Kidney glomerular epithelial cell (primary cell): ENCODE measurements around the gene ELAVL4.
A peak's percentile ranks its signal among the peaks of the same experiment; 100 is the strongest.
"Not testable (repeated sequence)": the region's sequence is repeated elsewhere in the genome, so short reads cannot be mapped to it uniquely, and the experiment has no call there.

Experiments used
- DNase-seq: peaks from one replicate; lab custom pipeline; 2025; lab: John Stamatoyannopoulos, UW

The ELAVL4 gene

GRCh38 chr1:50126927-50127715, 18.4 kb downstream of the ELAVL4 start:
- peak; percentile 59 for DNase-seq

DNA sequence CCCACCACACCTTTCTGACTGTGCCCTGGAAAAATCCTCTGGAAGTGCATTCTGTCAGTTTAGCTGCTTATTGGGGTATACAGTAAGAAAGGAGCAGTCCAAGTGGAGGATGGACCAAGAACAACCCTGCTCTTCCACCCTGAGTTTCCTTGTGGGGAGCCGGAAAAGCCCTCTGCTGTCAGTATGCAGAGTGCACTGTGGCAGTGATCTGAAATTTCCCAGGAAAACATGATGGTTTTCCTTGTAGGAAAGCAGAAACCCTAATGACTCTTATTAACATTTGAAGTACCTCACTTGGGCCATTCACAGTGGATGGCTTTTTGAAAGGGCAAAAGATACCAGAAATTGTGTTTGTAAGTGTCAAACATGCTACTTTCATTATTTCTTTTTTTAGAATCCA, 20.5 kb downstream of the ELAVL4 start:
- no peak for DNase-seq

GRCh38 chr1:50132347-50132894, 23.7 kb downstream of the ELAVL4 start:
- DNase-seq: no peak

GRCh38 chr1:50135716-50136115, 27.0 kb downstream of the ELAVL4 start:
- DNase-seq: no peak

- no peak for DNase-seq
Observed at GRCh38 chr1:50139339-50140181, 30.8 kb downstream of the ELAVL4 start.

DNA sequence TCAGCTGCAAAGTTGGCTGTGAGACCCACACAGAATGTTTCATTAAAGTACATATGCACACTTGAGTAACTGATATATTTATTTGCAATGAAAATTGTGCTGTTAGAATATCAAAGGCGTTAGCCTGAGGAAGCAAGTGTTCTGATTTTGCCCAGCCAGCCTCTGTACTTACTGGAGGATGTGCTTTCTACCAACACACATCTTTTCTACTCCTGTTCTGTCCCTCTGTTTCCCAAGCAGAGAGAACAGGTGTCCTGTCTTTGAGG, 31.4 kb downstream of the ELAVL4 start:
- DNase-seq: no peak

DNA sequence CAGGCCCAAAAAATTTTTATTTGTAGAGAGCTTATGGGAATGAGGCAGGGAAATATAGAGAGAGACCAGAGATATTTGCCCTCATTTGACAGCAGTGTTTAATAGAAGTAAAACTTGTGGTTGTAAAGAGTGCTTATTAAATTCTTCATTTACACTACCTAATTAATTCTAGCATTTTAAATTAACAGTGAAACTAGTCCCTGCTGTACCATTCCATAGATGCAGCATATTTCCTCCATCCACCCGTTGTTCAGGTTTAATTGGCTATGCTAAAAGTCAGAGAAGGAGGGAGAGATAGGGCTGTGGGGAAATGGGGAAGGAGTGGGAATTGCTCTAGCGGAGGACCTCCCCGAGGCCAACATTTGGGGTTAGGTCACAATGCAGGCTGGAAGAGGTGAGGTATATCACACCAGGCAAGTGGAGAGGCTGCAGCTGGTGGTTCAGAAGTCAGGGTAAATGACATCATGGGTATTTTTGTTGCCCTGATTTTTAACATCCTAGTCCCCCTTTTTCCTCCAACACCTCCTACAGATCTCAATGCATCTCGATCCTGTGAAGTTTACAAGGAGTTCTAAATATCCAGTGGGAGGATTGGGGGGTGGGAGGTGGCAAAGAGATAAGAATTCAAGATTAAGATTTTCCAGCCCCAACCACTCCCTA, 38.6 kb downstream of the ELAVL4 start:
- no peak for DNase-seq

GRCh38 chr1:50148142-50148923, 39.6 kb downstream of the ELAVL4 start:
- DNase-seq: no peak

- DNase-seq: no peak
Observed at GRCh38 chr1:50152236-50152635, 43.5 kb downstream of the ELAVL4 start.

GRCh38 chr1:50155541-50155940, 46.8 kb downstream of the ELAVL4 start:
- no peak for DNase-seq

GRCh38 chr1:50156241-50157010, 47.7 kb downstream of the ELAVL4 start:
- DNase-seq: no peak

DNA sequence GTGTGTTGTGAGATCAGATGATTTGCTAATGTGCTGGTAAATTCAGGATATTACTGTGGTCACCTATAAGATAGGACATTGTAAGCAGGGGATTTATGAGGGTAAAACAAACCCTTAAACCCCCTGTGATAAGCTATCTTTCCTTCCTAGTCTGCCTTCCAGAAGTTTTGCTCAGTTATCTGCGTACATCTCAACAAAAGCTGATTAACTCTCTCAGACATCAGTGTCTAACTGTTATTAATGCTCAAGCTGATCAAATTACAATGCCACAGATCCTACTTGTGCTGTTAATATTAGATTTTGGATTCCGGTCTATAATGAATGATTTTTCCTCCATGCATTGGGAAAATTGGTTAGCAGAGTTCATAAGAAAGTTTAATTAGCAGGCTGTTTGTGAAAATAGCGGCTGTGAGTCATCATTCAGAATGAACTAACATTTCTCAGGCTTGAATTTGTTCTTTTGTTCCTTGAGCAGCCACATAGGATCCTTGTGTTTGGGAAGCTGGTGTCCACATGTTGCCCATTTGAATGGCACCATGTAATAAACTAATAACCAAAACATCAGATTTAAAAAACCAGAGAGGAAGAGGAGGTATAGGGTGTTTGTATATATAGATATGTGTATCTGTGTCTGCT, 48.7 kb downstream of the ELAVL4 start:
- DNase-seq: no peak

DNA sequence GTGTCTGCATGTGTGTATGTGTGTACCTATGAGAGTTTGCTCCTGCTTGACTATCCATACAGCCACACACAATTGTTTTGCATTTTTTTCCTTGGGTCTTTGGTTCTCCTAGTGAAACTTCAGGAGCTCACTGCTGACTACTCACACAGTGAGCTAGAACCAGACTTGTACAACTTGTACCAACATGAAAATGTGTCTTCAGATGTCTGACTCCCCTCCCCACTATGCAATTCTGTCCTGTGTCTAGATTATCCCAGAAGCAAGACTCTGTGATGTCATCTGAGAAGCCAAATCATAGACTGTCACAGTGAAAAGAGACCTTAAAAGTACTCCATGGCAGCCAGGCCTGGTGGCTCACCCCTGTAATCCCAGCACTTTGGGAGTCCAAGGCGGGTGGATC, 49.7 kb downstream of the ELAVL4 start:
- no peak for DNase-seq

- DNase-seq: no peak
Observed at GRCh38 chr1:50163680-50164079, 55.0 kb downstream of the ELAVL4 start.

DNA sequence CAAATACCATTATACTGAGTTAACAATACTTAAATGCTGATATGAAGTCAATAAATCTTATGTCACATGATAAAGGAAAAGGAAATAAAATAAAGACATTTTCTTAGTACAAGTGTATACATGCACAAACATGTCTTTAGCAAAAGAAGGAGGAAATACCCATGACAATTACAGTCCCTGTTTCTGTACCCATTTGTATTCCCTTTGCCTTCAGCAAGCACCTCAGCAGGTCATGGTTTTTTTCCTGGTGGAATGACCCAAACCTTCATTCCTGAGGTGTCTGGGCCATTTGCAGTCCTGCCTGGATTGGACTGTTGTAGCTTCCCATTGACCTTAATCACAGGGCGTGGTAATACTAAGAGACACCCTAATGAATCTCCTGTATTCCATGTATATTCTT, 57.6 kb downstream of the ELAVL4 start:
- DNase-seq: not testable (repeated sequence)

GRCh38 chr1:50172299-50172698, 63.6 kb downstream of the ELAVL4 start:
- no peak for DNase-seq

DNA sequence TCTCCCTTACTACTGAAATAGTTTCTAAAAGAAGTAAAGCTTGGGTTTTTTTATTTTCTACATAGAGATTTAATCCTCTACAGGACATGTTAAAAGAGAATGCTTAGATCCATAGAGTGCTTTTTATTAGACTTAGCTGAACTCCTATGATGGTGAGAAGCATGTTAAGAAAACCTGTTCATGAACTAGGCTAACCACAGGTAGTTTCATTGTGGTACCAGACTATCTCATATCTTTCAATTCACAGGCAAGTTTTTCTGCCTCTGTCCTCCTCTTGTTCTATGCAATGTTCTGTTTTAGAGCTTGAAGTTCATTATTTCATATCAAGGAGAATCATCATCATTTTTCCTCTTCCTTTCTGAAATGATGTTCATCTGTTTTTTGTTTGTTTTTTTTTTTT, 65.4 kb downstream of the ELAVL4 start:
- DNase-seq: no peak

DNA sequence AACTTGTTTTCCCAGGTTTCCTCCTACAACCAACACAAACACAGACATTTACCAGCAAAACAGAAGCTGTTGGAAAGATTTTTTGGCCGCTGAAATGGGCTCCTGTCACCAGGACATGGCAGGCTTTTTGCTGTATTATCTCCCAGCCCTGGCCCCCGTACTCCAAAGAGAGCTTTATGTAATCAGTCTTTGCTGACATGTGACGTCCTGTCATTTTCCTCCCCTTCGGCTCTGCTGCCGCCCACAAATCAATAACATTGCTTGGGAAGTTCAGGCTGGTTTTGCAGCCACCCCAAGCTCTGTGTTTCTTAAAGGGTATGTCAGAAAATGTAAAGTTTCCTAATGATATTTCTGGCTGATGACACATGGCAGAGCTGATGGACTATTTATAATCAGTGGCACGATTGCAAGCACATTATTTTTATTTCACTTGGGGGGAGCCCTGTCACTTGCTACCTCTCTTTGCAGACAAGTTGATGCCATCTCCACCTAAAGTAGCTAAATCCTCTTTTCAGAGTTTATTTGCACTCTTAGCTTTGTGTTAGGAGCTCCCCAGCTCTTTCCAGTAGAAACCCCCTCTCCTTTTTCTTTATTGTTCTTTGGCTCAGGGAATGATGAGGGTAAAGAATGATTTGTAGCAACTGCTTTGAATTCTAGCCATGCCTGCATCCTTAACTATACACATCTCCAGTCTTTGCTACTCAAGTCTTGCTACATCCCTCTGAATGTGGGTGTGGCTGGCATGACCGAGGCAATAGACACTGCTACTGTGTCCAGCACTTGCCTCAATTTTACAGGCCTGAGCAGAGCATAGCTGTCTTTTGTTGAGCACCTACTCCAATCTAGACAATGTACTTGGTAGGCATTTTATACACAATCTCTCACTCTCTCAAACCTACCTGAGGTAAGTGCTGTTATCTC, 67.3 kb downstream of the ELAVL4 start:
- DNase-seq: no peak

GRCh38 chr1:50177994-50178393, 69.3 kb downstream of the ELAVL4 start:
- no peak for DNase-seq

DNA sequence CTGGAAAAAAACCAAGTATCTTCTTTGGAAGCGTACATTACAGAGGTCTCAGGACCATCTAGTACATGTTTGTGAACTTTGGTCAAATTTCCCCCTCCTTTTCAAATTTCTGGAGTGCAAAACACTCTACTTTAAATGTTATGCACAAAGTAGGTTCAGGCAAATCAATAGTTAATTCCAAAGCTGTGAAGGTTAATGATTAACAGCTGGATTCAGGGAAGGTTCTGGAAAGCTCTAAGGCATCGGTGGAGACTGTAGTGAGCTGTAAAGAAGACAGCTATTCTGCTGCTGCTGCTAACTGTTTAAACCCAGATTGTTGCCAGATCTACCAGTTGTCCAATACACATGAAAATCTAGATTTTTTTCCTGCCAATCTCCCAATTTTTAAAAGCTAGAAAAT, 70.9 kb downstream of the ELAVL4 start:
- DNase-seq: no peak
